Neural cell (in vitro differentiated cells): ENCODE data around the gene KRT35.

Experiments used
- EP300 ChIP-seq: fragments of 450-650 bp; conservative IDR thresholded peaks from 2 replicates; pipeline ENCODE4 v1.6.1; 2014; ENCODE audit warnings: antibody characterized with exemption, mild to moderate bottlenecking, moderate library complexity; ENCODE audit not compliant: poor library complexity, severe bottlenecking
- RAD21 ChIP-seq: fragments of 450-650 bp; conservative IDR thresholded peaks from 2 replicates; pipeline ENCODE4 v1.6.1; 2014; ENCODE audit warnings: antibody characterized with exemption, mild to moderate bottlenecking, moderate library complexity
- TAF1 ChIP-seq: IDR thresholded peaks from 2 replicates; pipeline ENCODE4 v1.6.1; 2012; ENCODE audit warnings: low read depth
- TF ChIP-seq, protein P1 (sequence below): fragments of 450-650 bp; IDR thresholded peaks from 2 replicates; pipeline ENCODE4 v1.5.1; 2014; ENCODE audit warnings: antibody characterized with exemption, mild to moderate bottlenecking, moderate library complexity; ENCODE audit not compliant: poor library complexity, severe bottlenecking
- TF ChIP-seq, protein P2 (sequence below): IDR thresholded peaks from 2 replicates; pipeline ENCODE4 v1.6.1; 2012; ENCODE audit warnings: borderline replicate concordance

DNA sequence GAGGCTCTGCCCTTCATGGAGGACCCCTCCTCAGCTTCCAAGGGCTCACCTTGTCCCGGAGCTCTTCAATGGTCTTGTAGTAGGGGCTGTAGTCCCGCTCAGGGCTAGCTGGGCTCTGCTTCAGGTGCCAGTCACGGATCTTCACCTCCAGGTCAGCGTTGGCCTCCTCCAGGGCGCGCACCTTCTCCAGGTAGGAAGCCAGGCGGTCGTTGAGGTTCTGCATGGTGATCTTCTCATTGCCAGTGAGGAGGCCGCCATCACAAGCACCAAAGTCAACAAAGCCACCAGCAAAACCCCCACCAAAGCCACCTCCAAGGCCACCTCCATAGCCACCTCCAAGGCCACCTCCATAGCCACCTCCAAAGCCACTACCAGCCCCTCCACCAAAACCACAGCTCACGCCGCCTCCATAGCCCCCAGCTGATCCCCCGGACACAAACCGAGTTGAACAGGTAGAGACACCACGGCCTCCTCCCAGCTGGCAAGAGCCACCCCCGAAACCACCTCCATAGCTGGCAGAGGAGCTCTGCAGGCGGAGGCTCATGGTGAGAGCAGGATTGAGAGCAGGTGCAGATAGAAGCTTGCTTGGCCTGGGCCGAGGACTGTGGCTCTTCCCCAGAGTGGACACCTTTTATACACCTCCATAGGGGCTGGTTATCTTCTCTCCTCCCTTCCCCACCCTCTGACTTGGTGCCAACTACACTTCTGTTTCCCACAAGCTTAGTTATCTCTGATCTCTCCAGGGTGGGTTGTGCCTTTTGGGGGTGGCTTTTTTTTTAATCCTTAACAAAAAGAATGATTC, 24.3 kb upstream of the KRT35 start, which contains the start of gene KRT13:
- TF ChIP-seq, protein P1, sequence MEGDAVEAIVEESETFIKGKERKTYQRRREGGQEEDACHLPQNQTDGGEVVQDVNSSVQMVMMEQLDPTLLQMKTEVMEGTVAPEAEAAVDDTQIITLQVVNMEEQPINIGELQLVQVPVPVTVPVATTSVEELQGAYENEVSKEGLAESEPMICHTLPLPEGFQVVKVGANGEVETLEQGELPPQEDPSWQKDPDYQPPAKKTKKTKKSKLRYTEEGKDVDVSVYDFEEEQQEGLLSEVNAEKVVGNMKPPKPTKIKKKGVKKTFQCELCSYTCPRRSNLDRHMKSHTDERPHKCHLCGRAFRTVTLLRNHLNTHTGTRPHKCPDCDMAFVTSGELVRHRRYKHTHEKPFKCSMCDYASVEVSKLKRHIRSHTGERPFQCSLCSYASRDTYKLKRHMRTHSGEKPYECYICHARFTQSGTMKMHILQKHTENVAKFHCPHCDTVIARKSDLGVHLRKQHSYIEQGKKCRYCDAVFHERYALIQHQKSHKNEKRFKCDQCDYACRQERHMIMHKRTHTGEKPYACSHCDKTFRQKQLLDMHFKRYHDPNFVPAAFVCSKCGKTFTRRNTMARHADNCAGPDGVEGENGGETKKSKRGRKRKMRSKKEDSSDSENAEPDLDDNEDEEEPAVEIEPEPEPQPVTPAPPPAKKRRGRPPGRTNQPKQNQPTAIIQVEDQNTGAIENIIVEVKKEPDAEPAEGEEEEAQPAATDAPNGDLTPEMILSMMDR = no peak
- TF ChIP-seq TAF1 (no peak), EP300 (no peak), RAD21 (no peak)
- TF ChIP-seq, protein P2, sequence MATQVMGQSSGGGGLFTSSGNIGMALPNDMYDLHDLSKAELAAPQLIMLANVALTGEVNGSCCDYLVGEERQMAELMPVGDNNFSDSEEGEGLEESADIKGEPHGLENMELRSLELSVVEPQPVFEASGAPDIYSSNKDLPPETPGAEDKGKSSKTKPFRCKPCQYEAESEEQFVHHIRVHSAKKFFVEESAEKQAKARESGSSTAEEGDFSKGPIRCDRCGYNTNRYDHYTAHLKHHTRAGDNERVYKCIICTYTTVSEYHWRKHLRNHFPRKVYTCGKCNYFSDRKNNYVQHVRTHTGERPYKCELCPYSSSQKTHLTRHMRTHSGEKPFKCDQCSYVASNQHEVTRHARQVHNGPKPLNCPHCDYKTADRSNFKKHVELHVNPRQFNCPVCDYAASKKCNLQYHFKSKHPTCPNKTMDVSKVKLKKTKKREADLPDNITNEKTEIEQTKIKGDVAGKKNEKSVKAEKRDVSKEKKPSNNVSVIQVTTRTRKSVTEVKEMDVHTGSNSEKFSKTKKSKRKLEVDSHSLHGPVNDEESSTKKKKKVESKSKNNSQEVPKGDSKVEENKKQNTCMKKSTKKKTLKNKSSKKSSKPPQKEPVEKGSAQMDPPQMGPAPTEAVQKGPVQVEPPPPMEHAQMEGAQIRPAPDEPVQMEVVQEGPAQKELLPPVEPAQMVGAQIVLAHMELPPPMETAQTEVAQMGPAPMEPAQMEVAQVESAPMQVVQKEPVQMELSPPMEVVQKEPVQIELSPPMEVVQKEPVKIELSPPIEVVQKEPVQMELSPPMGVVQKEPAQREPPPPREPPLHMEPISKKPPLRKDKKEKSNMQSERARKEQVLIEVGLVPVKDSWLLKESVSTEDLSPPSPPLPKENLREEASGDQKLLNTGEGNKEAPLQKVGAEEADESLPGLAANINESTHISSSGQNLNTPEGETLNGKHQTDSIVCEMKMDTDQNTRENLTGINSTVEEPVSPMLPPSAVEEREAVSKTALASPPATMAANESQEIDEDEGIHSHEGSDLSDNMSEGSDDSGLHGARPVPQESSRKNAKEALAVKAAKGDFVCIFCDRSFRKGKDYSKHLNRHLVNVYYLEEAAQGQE = no peak
